Astrocyte (in vitro differentiated cells and primary cell): ENCODE data around the gene EXOC6B. TPM values are rescaled to one million over a fixed set of nuclear protein-coding genes. Genes with fewer than 3 reads are reported as not detected.

Experiments
- DNase-seq: peaks from one replicate; pipeline ENCODE4 v3.0.0-alpha.2; 2010; ENCODE audit warnings: low read depth
- FAIRE-seq: peaks from 2 replicates; lab custom pipeline; 2011; peaks lifted over from hg19 to GRCh38; lab: Jason Lieb, UNC
- H2AFZ ChIP-seq: 2 replicates; pipeline ENCODE4 v1.6.0; 2012; ENCODE audit warnings: low read depth, low read length, inconsistent platforms
- H3K27ac ChIP-seq: 2 replicates; pipeline ENCODE4 v1.5.1; 2011; ENCODE audit warnings: low read depth, low read length, inconsistent platforms
- H3K27me3 ChIP-seq: 2 replicates; pipeline ENCODE4 v1.6.0; 2011; ENCODE audit warnings: low read length, inconsistent platforms; ENCODE audit not compliant: insufficient read depth
- H3K36me3 ChIP-seq: 2 replicates; pipeline ENCODE4 v1.5.1; 2011; ENCODE audit warnings: low read length, inconsistent platforms; ENCODE audit not compliant: insufficient read depth
- H3K4me1 ChIP-seq: 2 replicates; pipeline ENCODE4 v1.5.1; 2011; ENCODE audit warnings: low read length, inconsistent platforms; ENCODE audit not compliant: insufficient read depth
- H3K4me2 ChIP-seq: 2 replicates; pipeline ENCODE4 v1.6.0; 2012; ENCODE audit warnings: low read length, inconsistent platforms
- H3K4me3 ChIP-seq: 2 replicates; pipeline ENCODE4 v1.5.1; 2011; ENCODE audit warnings: low read depth, mild to moderate bottlenecking, low read length, inconsistent platforms; ENCODE audit not compliant: insufficient read depth
- H3K79me2 ChIP-seq: 2 replicates; pipeline ENCODE4 v1.6.0; 2012; ENCODE audit warnings: mild to moderate bottlenecking, low read length, inconsistent platforms; ENCODE audit not compliant: insufficient read depth
- H3K9ac ChIP-seq: 2 replicates; pipeline ENCODE4 v1.6.0; 2012; ENCODE audit warnings: mild to moderate bottlenecking, low read length, inconsistent platforms
- H3K9me3 ChIP-seq: 2 replicates; pipeline ENCODE4 v1.5.1; 2012; ENCODE audit warnings: low read depth, mild to moderate bottlenecking, low read length, inconsistent platforms; ENCODE audit not compliant: insufficient read depth
- H4K20me1 ChIP-seq: 2 replicates; pipeline ENCODE4 v1.6.0; 2012; ENCODE audit warnings: low read length, inconsistent platforms; ENCODE audit not compliant: insufficient read depth
- H3K27ac Mint-ChIP-seq: one replicate; pipeline ENCODE4 v1.8.0; 2021; ENCODE audit warnings: mild to moderate bottlenecking, mixed read lengths; ENCODE audit not compliant: unreplicated experiment
- H3K27me3 Mint-ChIP-seq: one replicate; pipeline ENCODE4 v1.8.0; 2021; ENCODE audit warnings: low read depth, mixed read lengths; ENCODE audit not compliant: unreplicated experiment
- H3K36me3 Mint-ChIP-seq: one replicate; pipeline ENCODE4 v1.8.0; 2021; ENCODE audit warnings: low read depth, mixed read lengths; ENCODE audit not compliant: unreplicated experiment
- H3K4me1 Mint-ChIP-seq: one replicate; pipeline ENCODE4 v1.8.0; 2021; ENCODE audit warnings: low read depth, mixed read lengths; ENCODE audit not compliant: unreplicated experiment
- H3K4me3 Mint-ChIP-seq: one replicate; pipeline ENCODE4 v1.8.0; 2021; ENCODE audit warnings: mild to moderate bottlenecking, moderate library complexity, mixed read lengths; ENCODE audit not compliant: unreplicated experiment
- H3K9me3 Mint-ChIP-seq: one replicate; pipeline ENCODE4 v1.8.0; 2021; ENCODE audit warnings: mild to moderate bottlenecking, mixed read lengths; ENCODE audit not compliant: unreplicated experiment
- EZH2 ChIP-seq: IDR thresholded peaks from 2 replicates; pipeline ENCODE4 v1.6.1; 2012; ENCODE audit warnings: mild to moderate bottlenecking, low read length, inconsistent platforms; ENCODE audit not compliant: insufficient read depth
- total RNA-seq: library from RNA; stranded (reverse); gene quantifications from 2 replicates; pipeline ENCODE4 v1.2.1, GENCODE V29; 2021
- TF ChIP-seq, protein P1 (sequence below): IDR thresholded peaks from 2 replicates; pipeline ENCODE4 v1.5.1; 2011; ENCODE audit warnings: low read depth, mild to moderate bottlenecking, inconsistent platforms, low read length, moderate library complexity; ENCODE audit not compliant: insufficient read depth

Gene EXOC6B
- total RNA-seq, 1 donor from 2014 or later = 31.8 TPM

DNA sequence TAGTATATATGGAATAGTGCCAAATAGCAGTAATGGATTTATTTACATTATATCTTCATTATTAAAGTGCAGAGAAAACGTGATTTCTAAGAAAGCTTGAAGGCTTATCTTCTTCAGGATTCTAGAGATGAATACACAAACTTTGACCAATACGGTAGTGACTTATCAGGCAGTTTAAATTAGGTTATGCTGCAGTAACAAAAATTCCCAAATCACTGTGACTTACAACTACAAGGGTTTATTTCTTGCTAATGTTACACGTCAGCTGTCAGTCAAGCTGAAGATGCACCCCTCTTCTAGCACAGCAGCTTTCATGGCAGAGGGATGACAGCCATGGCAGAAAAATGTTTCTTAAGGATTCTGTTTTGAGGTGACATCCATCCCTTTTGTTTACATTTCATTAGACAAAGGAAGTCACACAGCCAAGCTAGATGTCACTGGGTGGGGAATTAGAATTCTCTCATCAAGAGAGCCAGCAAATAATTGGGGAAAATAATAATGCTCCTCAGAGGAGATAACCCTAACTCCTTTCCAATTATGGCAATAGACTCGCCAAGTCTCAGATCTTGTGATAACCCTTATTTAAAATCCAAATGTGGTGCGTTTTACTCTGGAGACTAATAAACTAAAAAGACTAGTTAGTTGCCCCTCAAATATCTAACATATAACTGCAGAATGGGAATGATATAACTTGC is 409.9 kb downstream of the EXOC6B start:
- no peaks in the 10 kb centered on the region for H3K4me1 ChIP-seq
- no peak overlapping the region for H3K4me2 ChIP-seq
- Mint-ChIP-seq H3K9me3 (peaks cover 11% of the 10 kb centered on the region), H3K36me3 (peaks cover 3% of the 10 kb centered on the region), H3K4me1 (no peaks in the 10 kb centered on the region), H3K4me3 (no peak overlapping the region), H3K27me3 (no peaks in the 10 kb centered on the region), H3K27ac (no peak overlapping the region)
- FAIRE-seq (no peak), DNase-seq (no peak)
- no peaks in the 10 kb centered on the region for H4K20me1 ChIP-seq
- TF ChIP-seq, protein P1, sequence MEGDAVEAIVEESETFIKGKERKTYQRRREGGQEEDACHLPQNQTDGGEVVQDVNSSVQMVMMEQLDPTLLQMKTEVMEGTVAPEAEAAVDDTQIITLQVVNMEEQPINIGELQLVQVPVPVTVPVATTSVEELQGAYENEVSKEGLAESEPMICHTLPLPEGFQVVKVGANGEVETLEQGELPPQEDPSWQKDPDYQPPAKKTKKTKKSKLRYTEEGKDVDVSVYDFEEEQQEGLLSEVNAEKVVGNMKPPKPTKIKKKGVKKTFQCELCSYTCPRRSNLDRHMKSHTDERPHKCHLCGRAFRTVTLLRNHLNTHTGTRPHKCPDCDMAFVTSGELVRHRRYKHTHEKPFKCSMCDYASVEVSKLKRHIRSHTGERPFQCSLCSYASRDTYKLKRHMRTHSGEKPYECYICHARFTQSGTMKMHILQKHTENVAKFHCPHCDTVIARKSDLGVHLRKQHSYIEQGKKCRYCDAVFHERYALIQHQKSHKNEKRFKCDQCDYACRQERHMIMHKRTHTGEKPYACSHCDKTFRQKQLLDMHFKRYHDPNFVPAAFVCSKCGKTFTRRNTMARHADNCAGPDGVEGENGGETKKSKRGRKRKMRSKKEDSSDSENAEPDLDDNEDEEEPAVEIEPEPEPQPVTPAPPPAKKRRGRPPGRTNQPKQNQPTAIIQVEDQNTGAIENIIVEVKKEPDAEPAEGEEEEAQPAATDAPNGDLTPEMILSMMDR = no peak
- TF ChIP-seq EZH2 = no peak
- no peak overlapping the region for H2AFZ ChIP-seq
- no peak overlapping the region for H3K4me3 ChIP-seq
- H3K36me3 ChIP-seq = no peaks in the 10 kb centered on the region
- no peaks in the 10 kb centered on the region for H3K79me2 ChIP-seq
- H3K9ac ChIP-seq = no peak overlapping the region
- no peaks in the 10 kb centered on the region for H3K27me3 ChIP-seq
- H3K9me3 ChIP-seq = no peaks in the 10 kb centered on the region
- no peak overlapping the region for H3K27ac ChIP-seq

DNA sequence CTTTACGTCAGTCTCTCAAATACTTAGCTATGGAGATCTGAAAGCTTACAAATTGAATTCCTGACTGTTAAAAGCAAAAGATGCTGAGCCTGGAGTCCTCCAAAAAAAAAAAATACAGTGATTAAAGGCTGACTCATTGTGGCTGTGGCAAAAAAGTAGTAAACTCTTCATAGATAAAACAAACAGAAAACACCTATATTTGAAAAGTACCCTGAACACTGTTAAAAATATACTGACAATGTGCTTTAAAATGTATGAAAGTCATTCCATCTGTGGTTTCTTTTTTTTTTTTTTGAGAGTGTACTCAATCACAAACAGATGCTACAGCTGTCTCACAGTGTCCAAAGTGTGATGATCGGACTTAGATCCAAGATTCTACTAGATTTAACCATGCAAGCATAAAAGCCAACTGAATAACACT is 410.6 kb downstream of the EXOC6B start:
- Histone ChIP-seq H3K79me2 (no peaks in the 10 kb centered on the region), H3K4me2 (no peak overlapping the region), H3K9me3 (no peaks in the 10 kb centered on the region), H3K4me1 (no peaks in the 10 kb centered on the region), H3K27ac (no peak overlapping the region), H3K4me3 (no peak overlapping the region), H3K27me3 (no peaks in the 10 kb centered on the region), H2AFZ (no peak overlapping the region), H3K36me3 (no peaks in the 10 kb centered on the region), H3K9ac (no peak overlapping the region), H4K20me1 (no peaks in the 10 kb centered on the region)
- FAIRE-seq (no peak), DNase-seq (peak; percentile 70)
- TF ChIP-seq, protein P1 = no peak
- no peak for TF ChIP-seq EZH2
- Mint-ChIP-seq H3K4me3 (no peak overlapping the region), H3K4me1 (no peaks in the 10 kb centered on the region), H3K36me3 (no peaks in the 10 kb centered on the region), H3K27me3 (no peaks in the 10 kb centered on the region), H3K27ac (no peak overlapping the region), H3K9me3 (peaks cover 5% of the 10 kb centered on the region)

DNA sequence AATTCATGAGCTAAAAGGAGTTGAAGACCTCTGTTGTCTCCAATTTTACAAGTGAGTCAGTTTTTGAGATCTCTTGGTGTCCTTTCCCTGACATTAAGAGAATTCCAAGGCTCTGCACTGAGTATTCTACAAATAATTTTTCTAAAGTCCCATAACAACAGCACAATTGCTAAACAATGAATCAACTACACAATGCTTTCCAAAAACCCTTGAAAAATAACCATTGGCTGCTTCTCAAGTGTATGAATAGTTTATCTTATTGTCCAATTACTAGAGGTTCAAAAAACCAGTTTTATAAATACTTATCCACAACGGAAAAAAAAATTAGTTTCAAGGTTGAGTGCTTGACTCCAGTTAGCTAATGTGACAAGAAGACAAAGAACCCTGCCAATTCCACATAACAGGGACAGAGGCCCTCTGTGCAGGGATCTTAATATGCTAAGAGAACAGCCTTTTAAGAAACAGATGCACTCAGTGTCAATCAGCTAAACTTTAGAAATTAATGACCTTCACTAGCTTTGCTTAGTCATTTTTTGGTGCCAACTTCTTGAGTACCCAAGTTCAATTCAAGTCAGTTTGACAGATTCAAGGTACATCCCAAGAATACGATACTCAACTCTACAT is 411.6 kb downstream of the EXOC6B start:
- Histone ChIP-seq H3K36me3 (no peaks in the 10 kb centered on the region), H2AFZ (no peak overlapping the region), H3K9me3 (no peaks in the 10 kb centered on the region), H3K27ac (no peak overlapping the region), H3K79me2 (no peaks in the 10 kb centered on the region), H3K9ac (no peak overlapping the region), H3K27me3 (no peaks in the 10 kb centered on the region), H3K4me2 (no peak overlapping the region), H4K20me1 (no peaks in the 10 kb centered on the region), H3K4me3 (no peak overlapping the region), H3K4me1 (no peaks in the 10 kb centered on the region)
- no peaks in the 10 kb centered on the region for H3K27me3 Mint-ChIP-seq
- TF ChIP-seq EZH2 = no peak
- TF ChIP-seq, protein P1 = no peak
- H3K4me3 Mint-ChIP-seq = no peak overlapping the region
- H3K9me3 Mint-ChIP-seq = peaks cover 5% of the 10 kb centered on the region
- FAIRE-seq = no peak
- H3K4me1 Mint-ChIP-seq = no peaks in the 10 kb centered on the region
- DNase-seq = peak; percentile 56
- no peak overlapping the region for H3K27ac Mint-ChIP-seq
- H3K36me3 Mint-ChIP-seq = no peaks in the 10 kb centered on the region
